H9 (cell line): Measurements from ENCODE around the gene TMEM141. TPM values are rescaled to one million over a fixed set of nuclear protein-coding genes. Genes with fewer than 3 reads are reported as not detected.
A peak's percentile ranks its signal among the peaks of the same experiment; 100 is the strongest.

Experiments
- DNase-seq: peaks from one replicate; pipeline ENCODE4 v3.0.0-alpha.2; 2017
- H2AFZ ChIP-seq: one replicate; pipeline ENCODE4 v1.6.1; 2013; ENCODE audit warnings: mild to moderate bottlenecking, low read length, control low read depth, moderate library complexity
- H2AK5ac ChIP-seq: 2 replicates; pipeline ENCODE4 v1.6.1; 2013; ENCODE audit warnings: low read length, control low read depth, mixed read lengths; ENCODE audit not compliant: insufficient read length
- H2BK120ac ChIP-seq: one replicate; pipeline ENCODE4 v1.6.1; 2013; ENCODE audit warnings: low read depth, mild to moderate bottlenecking, low read length, control low read depth, inconsistent platforms; ENCODE audit not compliant: poor library complexity, severe bottlenecking
- H2BK12ac ChIP-seq: 2 replicates; pipeline ENCODE4 v1.6.1; 2013; ENCODE audit warnings: low read length, control low read depth, mixed read lengths, low read depth; ENCODE audit not compliant: insufficient read length
- H2BK15ac ChIP-seq: 2 replicates; pipeline ENCODE4 v1.6.1; 2013; ENCODE audit warnings: low read depth, low read length, control low read depth
- H2BK20ac ChIP-seq: one replicate; pipeline ENCODE4 v1.6.1; 2013; ENCODE audit warnings: low read depth, mild to moderate bottlenecking, low read length, control low read depth, inconsistent platforms; ENCODE audit not compliant: poor library complexity, severe bottlenecking
- H2BK5ac ChIP-seq: 2 replicates; pipeline ENCODE4 v1.6.1; 2013; ENCODE audit warnings: low read length, control low read depth, mixed read lengths; ENCODE audit not compliant: insufficient read length
- H3K14ac ChIP-seq: 2 replicates; pipeline ENCODE4 v1.6.1; 2013; ENCODE audit warnings: low read length, control low read depth; ENCODE audit not compliant: insufficient read depth
- H3K18ac ChIP-seq: 2 replicates; pipeline ENCODE4 v1.6.1; 2013; ENCODE audit warnings: low read depth, mild to moderate bottlenecking, mixed read lengths, low read length, control low read depth; ENCODE audit not compliant: insufficient read length
- H3K23ac ChIP-seq: 2 replicates; pipeline ENCODE4 v1.6.1; 2013; ENCODE audit warnings: low read length, control low read depth, mixed read lengths, low read depth; ENCODE audit not compliant: insufficient read length
- H3K23me2 ChIP-seq: 2 replicates; pipeline ENCODE4 v1.6.1; 2013; ENCODE audit warnings: low read depth, mild to moderate bottlenecking, mixed read lengths, low read length, control low read depth; ENCODE audit not compliant: insufficient read length, poor library complexity, severe bottlenecking
- H3K27ac ChIP-seq: 2 replicates; pipeline ENCODE4 v1.5.1; 2013; ENCODE audit warnings: low read length, control low read depth, mixed read lengths, low read depth; ENCODE audit not compliant: insufficient read length
- H3K27me3 ChIP-seq: 2 replicates; pipeline ENCODE4 v1.6.1; 2013; ENCODE audit warnings: low read length, control low read depth, inconsistent platforms; ENCODE audit not compliant: insufficient read depth
- H3K4ac ChIP-seq: 2 replicates; pipeline ENCODE4 v1.6.1; 2013; ENCODE audit warnings: low read depth, mild to moderate bottlenecking, control low read depth, inconsistent platforms, low read length, moderate library complexity
- H3K4me1 ChIP-seq: 2 replicates; pipeline ENCODE4 v1.6.1; 2013; ENCODE audit warnings: low read length, control low read depth, inconsistent platforms; ENCODE audit not compliant: insufficient read depth
- H3K4me2 ChIP-seq: 2 replicates; pipeline ENCODE4 v1.6.1; 2013; ENCODE audit warnings: low read length, control low read depth, mixed read lengths; ENCODE audit not compliant: insufficient read length, insufficient read depth
- H3K56ac ChIP-seq: 2 replicates; pipeline ENCODE4 v1.6.1; 2013; ENCODE audit warnings: low read depth, mild to moderate bottlenecking, mixed read lengths, low read length, control low read depth; ENCODE audit not compliant: insufficient read length
- H3K79me1 ChIP-seq: 2 replicates; pipeline ENCODE4 v1.6.1; 2013; ENCODE audit warnings: low read depth, mild to moderate bottlenecking, moderate library complexity, low read length, control low read depth, inconsistent platforms; ENCODE audit not compliant: insufficient read depth, poor library complexity, severe bottlenecking
- H3K79me2 ChIP-seq: 2 replicates; pipeline ENCODE4 v1.6.1; 2013; ENCODE audit warnings: low read length, control low read depth, inconsistent platforms; ENCODE audit not compliant: insufficient read depth
- H3K9ac ChIP-seq: 2 replicates; pipeline ENCODE4 v1.6.1; 2013; ENCODE audit warnings: low read length, control low read depth, mixed read lengths; ENCODE audit not compliant: insufficient read length; ENCODE audit errors: extremely low read depth
- H3K9me3 ChIP-seq: one replicate; pipeline ENCODE4 v1.6.1; 2013; ENCODE audit warnings: low read depth, low read length, inconsistent platforms; ENCODE audit not compliant: control insufficient read depth
- H3T11ph ChIP-seq: one replicate; pipeline ENCODE4 v1.6.1; 2013; ENCODE audit warnings: mild to moderate bottlenecking, low read length, control low read depth, inconsistent platforms
- H4K20me1 ChIP-seq: one replicate; pipeline ENCODE4 v1.6.1; 2013; ENCODE audit not compliant: control insufficient read depth, insufficient read length, insufficient read depth
- H4K5ac ChIP-seq: 2 replicates; pipeline ENCODE4 v1.6.1; 2013; ENCODE audit warnings: low read depth, mild to moderate bottlenecking, mixed read lengths, low read length, control low read depth; ENCODE audit not compliant: insufficient read length
- H4K8ac ChIP-seq: replicated peaks from 2 replicates; pipeline ENCODE4 v1.6.1; 2013; ENCODE audit warnings: low read length, control low read depth, mixed read lengths, low read depth; ENCODE audit not compliant: insufficient read length
- H4K91ac ChIP-seq: 2 replicates; pipeline ENCODE4 v1.6.1; 2013; ENCODE audit warnings: low read depth, mild to moderate bottlenecking, moderate library complexity, mixed read lengths, low read length, control low read depth; ENCODE audit not compliant: insufficient read length
- H3K27ac Mint-ChIP-seq, 3 experiments: 2 replicates in 2 of 3; 3 replicates in 1 of 3; pipeline ENCODE4 v1.8.0; 2020 to 2021; ENCODE audit warnings: mixed read lengths in 3 of 3, mild to moderate bottlenecking in 1 of 3, moderate library complexity in 1 of 3
- H3K27me3 Mint-ChIP-seq: 2 replicates; pipeline ENCODE4 v1.8.0; 2021; ENCODE audit warnings: low read depth, mild to moderate bottlenecking, moderate library complexity, mixed read lengths
- H3K36me3 Mint-ChIP-seq, 3 experiments: 2 replicates in 2 of 3; 3 replicates in 1 of 3; pipeline ENCODE4 v1.8.0; 2020 to 2021; ENCODE audit warnings: low read depth in 3 of 3, mixed read lengths in 3 of 3; ENCODE audit not compliant: insufficient read depth in 1 of 3
- H3K4me1 Mint-ChIP-seq, 2 experiments: 2 replicates each; pipeline ENCODE4 v1.8.0; 2020; ENCODE audit warnings: mixed read lengths in 2 of 2
- H3K4me3 Mint-ChIP-seq, 2 experiments: 2 replicates in 1 of 2; 3 replicates in 1 of 2; pipeline ENCODE4 v1.8.0; 2020 to 2021; ENCODE audit warnings: mild to moderate bottlenecking in 2 of 2, mixed read lengths in 2 of 2, moderate library complexity in 1 of 2
- H3K9me3 Mint-ChIP-seq, 2 experiments: 2 replicates in 1 of 2; 3 replicates in 1 of 2; pipeline ENCODE4 v1.8.0; 2020; ENCODE audit warnings: mild to moderate bottlenecking in 2 of 2, mixed read lengths in 2 of 2, moderate library complexity in 1 of 2
- WGBS: extraction: QIAGEN DNeasy Blood & Tissue Kit; methylation state at CpG from one replicate; pipeline ENCODE4 v1.1.7; 2013; ENCODE audit warnings: missing lambda C conversion rate, low lambda C conversion rate, mixed read lengths; ENCODE audit not compliant: insufficient read length; ENCODE audit errors: extremely low coverage; 5-methylcytosine and 5-hydroxymethylcytosine counted together
- total RNA-seq: library from RNA; stranded (reverse); gene quantifications from 2 replicates; pipeline ENCODE4 v1.2.1, GENCODE V29; 2021
- TF ChIP-seq, protein P1 (sequence below): fragments of 200-600 bp; sonication (generic); conservative IDR thresholded peaks from 3 replicates; pipeline ENCODE4 v1.8.0; 2021; ENCODE audit warnings: antibody characterized with exemption, mild to moderate bottlenecking

Gene TMEM141
- total RNA-seq, 1 experiment from 2014 or later, result 55.2 TPM

DNA sequence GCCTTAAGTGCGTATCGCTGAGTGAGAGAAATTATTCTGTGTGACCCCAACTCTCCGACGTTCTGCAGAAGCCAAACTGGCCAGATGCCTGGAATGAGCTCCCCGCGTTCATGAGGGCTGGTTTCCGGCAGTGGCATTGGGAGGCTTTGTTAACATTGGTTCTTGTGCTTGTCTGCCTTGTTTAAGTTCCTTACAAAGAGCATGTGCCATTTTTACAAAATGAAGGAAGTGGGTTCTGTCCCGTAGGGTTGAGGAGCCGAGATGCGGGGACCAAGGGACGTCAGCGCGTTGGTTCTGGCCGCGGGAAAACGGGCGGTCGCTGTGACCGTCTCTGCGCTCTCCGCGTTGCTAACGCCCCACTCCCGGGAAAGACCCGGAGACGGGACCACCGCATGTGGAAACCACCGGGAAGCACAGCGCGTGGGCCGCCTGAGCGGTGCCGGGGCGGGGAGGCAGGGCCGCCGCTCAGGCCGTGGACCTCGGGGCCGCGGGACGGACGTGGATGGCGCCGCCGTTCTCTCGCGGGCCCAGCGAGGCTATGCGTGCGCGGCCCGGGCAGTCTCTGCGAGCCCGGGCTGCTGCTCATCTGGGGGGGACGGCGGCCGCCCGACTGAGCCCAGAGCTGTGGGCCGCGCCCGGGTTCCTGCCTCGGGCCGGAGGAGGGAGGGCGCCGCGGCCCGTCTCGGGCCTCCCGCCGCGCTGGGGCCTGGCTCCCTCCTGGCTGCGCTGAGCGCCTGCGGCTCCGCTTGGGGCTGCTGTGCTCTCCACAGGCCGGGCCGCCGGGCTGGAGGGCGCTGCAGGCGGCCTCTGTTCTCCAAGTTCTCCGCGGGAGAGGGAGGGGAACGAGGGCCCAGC, 30.1 kb downstream of the TMEM141 start:
- Histone ChIP-seq H3K79me2 (peaks cover 4% of the 10 kb centered on the region; the same call in 1 of the 2 replicates), H3T11ph (no peak overlapping the region), H3K56ac (no peak overlapping the region), H3K4me2 (peak overlapping the region; percentile 88), H2BK15ac (no peak overlapping the region), H3K23ac (no peak overlapping the region), H3K27ac (no peak overlapping the region), H2BK12ac (no peak overlapping the region), H3K4ac (no peak overlapping the region), H2AFZ (no peak overlapping the region), H3K4me1 (peaks cover 3% of the 10 kb centered on the region), H4K8ac (no peak overlapping the region), H3K27me3 (no peaks in the 10 kb centered on the region), H3K14ac (peak overlapping the region; percentile 22; the same call in 1 of the 2 replicates), H4K91ac (no peak overlapping the region), H2BK20ac (no peak overlapping the region), H2BK120ac (no peak overlapping the region), H2BK5ac (no peak overlapping the region), H3K9me3 (no peaks in the 10 kb centered on the region), H2AK5ac (no peak overlapping the region), H4K5ac (no peak overlapping the region), H4K20me1 (no peaks in the 10 kb centered on the region), H3K79me1 (peaks cover 4% of the 10 kb centered on the region), H3K9ac (no peak overlapping the region), H3K18ac (no peak overlapping the region), H3K23me2 (peaks cover 10% of the 10 kb centered on the region)
- Mint-ChIP-seq H3K27me3 (no peaks in the 10 kb centered on the region), H3K36me3 (peaks cover 15 to 41% (median 40%) of the 10 kb centered on the region in 3 experiments), H3K27ac (peak overlapping the region in 2 of 3 experiments; percentile 19 to 42; a peak in 2 of 7 replicates), H3K9me3 (no peaks in the 10 kb centered on the region), H3K4me1 (peaks cover 7 to 23% of the 10 kb centered on the region in 2 experiments), H3K4me3 (peak overlapping the region; percentile 66 to 84)
- DNase-seq, result no peak
- no CpG with 5 or more reads among the region's 83 CpGs for WGBS
- TF ChIP-seq, protein P1, sequence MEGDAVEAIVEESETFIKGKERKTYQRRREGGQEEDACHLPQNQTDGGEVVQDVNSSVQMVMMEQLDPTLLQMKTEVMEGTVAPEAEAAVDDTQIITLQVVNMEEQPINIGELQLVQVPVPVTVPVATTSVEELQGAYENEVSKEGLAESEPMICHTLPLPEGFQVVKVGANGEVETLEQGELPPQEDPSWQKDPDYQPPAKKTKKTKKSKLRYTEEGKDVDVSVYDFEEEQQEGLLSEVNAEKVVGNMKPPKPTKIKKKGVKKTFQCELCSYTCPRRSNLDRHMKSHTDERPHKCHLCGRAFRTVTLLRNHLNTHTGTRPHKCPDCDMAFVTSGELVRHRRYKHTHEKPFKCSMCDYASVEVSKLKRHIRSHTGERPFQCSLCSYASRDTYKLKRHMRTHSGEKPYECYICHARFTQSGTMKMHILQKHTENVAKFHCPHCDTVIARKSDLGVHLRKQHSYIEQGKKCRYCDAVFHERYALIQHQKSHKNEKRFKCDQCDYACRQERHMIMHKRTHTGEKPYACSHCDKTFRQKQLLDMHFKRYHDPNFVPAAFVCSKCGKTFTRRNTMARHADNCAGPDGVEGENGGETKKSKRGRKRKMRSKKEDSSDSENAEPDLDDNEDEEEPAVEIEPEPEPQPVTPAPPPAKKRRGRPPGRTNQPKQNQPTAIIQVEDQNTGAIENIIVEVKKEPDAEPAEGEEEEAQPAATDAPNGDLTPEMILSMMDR, result no peak
